MV-4-11 (cell line): ENCODE results near the gene FNDC11.
"Not testable (repeated sequence)": the region's sequence is repeated elsewhere in the genome, so short reads cannot be mapped to it uniquely, and the experiment has no call there.

Experiments used
- DNase-seq: peaks from one replicate; lab custom pipeline; 2025; lab: John Stamatoyannopoulos, UW

The FNDC11 gene

DNA sequence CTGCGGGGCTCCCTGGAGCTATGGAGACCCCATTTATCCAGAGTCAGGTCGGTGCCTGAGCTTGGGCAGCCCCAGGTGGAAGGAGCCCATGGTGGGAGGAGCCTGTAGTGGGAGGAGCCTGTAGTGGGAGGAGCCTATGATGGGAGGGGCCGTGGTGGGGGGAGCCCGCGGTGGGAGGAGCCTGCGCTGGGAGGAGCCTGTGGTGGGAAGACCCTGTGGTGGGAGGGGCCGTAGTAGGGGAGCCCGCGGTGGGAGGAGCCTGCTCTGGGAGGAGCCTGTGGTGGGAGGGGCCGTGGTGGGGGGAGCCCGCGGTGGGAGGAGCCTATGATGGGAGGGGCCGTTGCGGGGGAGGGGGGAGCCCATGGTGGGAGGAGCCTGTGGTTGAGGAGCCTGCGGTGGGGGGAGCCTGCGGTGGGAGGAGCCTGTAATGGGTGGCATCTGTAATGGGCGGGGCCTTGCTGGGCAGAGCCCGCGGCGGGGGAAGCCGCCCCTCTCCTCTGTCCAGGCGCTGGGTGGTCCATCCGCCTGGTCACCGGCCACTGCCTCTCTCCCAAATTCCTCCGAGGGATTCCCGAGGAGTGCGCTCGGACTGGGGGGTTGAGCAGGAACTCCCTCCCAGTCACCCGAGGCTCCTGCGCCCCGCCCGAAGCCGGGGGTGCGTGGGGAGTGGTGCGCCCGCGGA, 567 bp upstream of the FNDC11 start:
- DNase-seq, result peak; percentile 67

DNA sequence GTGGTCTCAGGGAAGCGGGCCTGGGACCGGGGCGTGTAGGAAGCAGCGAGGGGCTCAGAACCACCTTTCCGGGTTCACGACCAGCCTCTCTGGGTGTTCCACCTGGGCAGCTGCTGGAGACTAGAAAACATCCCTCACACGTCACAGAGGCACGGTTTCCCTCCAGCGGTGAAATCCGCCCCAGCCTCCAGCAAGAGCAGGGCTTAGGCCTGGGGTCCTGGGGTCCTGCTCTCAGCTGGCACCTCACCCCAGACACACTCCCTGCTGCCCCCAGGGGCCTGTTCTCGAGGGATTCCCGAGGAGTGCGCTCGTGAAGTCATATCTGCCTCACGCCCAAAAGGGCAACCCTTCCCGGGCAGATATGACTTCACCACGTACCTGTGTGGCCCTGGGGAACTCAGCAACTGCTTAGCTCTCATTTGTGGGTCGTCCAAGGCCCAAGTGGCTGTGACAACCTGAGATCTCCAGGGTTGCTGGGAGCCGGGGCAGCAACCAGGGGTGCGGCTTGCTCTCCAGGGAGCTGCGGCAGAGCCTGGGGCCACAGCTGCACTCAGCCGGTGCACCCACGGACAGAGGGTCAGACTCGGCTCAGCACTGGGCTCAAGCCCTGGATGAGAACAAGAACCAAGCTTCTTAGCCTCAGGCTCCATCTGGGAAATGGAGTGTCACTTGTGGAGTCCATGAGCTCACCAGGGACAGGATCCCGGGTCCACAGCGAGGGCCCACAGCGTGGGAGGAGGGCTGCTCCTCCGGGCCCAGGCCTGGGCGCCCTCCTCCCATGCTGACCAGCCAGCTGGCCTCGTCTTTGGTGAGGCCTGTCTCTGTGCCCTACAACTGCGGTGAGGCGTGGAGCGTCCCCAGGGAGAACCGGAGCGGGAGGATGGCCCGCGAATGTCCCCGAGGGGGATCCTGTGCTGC, 661 bp downstream of the FNDC11 start:
- no peak for DNase-seq

DNA sequence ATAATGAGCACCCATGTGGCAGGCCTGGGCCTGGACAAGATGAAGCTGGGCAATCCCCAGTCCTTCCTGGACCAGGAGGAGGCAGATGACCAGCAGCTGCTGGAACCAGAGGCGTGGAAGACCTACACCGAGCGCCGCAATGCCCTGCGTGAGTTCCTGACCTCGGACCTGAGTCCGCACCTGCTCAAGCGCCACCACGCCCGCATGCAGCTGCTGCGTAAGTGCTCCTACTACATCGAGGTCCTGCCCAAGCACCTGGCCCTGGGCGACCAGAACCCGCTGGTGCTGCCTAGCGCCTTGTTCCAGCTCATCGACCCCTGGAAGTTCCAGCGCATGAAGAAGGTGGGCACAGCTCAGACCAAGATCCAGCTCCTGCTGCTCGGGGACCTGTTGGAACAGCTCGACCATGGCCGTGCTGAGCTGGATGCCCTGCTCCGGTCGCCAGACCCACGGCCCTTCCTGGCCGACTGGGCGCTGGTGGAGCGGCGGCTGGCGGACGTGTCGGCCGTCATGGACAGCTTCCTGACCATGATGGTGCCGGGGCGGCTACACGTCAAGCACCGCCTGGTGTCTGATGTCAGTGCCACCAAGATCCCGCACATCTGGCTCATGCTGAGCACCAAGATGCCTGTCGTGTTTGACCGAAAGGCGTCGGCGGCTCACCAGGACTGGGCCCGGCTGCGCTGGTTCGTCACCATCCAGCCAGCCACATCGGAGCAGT, 1.9 kb downstream of the FNDC11 start:
- DNase-seq, result no peak

DNA sequence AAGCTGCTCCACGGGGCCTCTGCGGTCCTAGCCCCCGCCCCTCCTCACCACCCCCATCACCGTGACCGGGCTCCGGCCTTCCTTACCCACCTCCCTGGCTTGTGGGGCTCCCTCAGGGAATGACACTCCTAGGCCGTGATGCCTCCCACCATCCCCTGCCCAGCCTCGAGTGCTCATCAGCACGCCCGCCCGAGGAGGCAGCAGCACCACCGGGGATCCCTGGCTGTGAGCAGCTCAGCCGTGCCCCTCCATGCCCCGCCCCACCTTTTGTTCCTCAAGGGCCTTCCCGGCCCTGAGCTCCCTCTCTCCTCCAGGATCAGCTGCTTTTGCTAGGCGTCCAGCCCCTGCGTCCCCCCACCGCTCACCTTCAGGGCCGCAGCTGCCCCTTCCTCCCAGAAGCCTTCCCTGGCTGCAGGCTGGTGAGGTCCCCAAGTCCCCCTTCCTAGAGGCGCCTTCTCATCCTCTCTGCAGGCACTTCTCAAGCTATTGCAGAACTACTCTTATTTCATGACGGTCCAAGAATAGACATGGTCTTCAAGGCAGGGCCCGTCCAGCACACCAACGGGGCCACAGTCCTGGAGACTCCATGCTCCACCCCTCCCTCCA, 3.0 kb downstream of the FNDC11 start:
- DNase-seq, result no peak

DNA sequence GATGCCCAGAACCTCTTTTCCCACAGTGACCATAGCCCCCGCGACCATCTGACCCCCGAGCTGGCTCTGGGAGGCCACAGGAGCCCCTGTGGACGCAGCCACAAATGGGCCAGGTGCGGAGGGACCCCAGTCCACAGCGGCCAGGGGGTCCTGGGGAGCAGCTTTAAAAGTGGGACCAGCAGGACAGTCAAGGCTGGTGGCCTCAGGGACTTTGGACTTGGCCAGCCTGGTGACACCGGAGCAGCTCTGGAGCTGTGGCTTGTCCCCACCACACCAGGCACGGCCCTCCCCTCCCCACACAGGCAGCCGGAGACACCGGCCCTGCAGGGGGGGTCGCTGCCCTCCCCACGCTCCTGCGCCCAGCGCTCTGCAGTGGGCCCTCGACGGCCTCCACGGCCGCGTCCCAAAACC, 3.5 kb downstream of the FNDC11 start:
- no peak for DNase-seq

DNA sequence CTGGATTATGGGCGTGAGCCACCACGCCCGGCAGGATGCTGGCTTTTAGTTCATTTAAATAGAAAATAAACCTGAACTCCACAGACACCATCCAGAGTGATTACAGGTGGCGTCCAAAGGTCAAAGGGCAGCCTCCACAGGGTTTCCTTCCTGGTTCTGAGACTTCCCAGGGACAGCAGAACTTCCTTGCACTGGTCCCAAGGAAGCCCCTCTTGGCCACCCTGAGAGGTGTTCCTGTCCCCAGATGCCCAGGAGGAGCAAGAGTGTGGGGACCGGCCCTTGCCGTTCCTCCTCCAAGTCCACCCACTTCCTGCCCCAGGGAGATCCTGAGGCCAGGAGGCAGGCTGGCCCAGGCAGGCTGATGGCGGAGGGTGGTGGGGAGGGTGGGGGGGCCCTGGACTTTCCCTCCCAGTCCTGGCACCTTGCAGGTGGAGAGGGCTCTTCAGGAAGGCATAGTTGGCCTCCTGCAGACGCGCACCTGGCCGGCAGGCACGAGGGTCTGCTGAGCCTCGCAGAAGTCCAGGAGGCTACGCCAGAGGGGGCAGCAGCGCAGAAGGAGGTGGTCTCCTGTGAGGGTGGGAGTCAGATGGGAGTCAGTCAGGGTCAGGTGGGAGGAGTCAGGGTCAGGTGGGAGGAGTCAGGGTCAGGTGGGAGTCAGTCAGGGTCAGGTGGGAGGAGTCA, 5.0 kb downstream of the FNDC11 start:
- no peak for DNase-seq

DNA sequence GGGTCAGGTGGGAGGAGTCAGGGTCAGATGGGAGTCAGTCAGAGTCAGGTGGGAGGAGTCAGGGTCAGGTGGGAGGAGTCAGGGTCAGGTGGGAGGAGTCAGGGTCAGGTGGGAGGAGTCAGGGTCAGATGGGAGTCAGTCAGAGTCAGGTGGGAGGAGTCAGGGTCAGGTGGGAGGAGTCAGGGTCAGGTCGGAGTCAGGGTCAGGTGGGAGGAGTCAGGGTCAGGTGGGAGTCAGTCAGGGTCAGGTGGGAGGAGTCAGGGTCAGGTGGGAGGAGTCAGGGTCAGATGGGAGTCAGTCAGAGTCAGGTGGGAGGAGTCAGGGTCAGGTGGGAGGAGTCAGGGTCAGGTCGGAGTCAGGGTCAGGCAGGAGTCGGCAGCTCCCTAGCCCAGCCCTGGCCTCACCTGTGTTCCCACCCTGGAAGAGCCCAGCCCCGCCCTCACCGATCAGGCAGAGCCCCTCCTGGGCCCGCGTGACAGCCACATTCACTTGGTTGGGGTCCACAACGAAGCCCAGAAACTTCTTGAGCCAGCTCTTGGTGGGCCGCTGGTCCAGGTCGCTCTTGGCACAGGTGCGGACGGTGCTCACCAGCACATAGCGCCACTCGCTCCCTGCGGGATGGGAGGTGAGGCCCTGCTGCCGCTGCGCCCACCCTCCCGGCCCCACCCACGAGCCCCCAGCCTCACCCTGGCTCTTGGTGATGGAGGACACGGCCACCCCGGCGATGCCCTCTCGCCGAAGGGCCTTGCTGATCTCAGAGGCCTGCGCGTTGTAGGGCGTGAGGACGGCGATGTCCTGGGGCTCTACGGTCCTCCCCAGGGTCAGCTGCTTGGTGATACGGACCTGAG, 5.8 kb downstream of the FNDC11 start:
- DNase-seq, result not testable (repeated sequence)

DNA sequence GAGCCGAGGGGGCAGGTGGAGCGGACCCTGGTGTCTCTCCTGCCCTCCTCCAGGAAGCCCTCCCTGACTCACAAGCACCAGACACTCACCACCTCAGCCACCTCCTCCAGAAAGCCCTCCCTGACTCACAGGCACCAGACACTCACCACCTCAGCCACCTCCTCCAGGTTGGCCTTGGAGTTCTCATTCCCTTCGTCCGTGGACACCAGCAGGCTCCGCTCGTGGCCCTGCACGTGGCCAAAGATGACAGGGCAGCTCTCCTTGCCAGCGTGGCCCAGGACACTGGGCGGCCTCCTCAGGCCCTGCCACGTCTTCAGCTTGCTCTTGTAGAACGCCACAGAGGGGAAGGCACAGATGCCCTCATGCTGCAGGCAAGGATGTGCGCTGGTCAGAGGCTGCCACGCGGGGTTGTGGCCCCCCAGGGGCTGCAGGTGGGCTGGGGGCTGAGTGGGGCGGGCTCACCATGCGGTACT, 6.4 kb downstream of the FNDC11 start:
- DNase-seq, result no peak

DNA sequence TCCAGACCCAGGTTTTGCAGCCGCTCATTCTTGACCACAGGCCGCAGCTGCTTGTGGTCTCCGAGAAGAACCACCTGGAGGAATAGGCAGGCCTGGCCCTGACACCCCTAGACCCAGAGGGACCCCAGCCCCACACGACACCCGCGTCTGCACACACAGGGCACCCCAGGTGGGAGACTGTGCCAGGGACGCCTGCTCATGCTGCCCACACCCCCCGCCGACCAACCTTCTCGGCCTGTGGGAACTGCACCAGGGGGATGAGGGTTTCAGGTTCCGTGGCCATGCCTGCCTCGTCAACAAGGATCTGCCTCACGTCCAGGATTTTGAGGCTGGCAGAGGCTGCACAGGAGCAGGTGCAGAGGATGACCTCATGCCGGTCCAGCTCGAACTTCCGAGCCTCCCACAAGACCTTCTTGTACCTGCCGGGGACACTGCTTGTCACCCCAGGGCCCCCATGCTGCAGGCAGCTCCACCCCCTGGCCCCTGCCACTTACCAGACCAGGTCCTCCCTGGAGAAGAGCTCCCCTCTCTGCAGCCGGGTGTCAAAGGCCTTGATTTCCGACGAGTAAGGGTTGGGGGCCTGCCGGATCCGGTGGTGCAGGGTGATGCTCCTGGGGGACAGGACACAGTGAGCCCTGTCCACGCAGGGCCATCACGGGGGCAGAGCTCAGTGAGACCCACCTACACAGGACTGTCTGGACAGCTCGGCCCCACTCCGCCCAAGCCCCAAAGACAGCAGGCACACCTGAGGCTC, 7.1 kb downstream of the FNDC11 start:
- DNase-seq, result no peak

DNA sequence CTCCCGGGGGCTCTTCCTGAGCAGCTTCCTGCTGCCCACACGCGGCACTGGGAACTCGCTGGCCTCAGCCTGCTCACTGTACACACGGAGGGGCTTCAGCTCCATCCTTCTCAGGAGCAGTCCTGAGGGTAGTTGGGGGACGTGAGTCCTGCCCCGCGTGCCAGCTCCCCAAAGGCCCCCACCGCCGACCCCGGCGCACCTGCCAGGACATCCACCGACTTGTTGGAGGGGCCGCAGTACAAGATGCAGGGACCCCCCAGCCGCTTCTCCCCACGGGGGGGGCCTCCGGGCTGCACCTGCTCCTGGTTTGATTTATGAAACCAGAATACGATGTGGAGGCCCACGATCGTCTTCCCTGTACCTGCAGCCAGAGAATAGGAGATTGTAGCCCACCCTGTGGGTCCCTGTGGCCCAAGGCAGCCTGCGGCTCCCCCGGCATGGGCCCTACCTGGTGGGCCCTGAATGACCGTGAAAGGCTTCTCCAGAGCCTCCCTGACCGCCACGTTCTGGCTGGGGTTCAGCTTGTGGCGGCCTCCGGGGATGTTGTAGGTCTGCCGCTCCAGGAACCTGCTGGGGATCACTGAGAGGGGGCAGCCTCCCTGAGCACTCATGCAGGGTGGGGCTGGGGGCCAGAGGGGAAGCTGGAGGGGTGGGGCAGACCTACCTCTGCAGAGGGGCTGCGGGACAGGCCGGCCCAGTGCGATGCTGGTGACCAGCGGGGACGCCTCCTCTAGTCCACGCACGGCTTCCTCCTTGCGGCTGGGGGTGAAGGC, 7.9 kb downstream of the FNDC11 start:
- no peak for DNase-seq

DNA sequence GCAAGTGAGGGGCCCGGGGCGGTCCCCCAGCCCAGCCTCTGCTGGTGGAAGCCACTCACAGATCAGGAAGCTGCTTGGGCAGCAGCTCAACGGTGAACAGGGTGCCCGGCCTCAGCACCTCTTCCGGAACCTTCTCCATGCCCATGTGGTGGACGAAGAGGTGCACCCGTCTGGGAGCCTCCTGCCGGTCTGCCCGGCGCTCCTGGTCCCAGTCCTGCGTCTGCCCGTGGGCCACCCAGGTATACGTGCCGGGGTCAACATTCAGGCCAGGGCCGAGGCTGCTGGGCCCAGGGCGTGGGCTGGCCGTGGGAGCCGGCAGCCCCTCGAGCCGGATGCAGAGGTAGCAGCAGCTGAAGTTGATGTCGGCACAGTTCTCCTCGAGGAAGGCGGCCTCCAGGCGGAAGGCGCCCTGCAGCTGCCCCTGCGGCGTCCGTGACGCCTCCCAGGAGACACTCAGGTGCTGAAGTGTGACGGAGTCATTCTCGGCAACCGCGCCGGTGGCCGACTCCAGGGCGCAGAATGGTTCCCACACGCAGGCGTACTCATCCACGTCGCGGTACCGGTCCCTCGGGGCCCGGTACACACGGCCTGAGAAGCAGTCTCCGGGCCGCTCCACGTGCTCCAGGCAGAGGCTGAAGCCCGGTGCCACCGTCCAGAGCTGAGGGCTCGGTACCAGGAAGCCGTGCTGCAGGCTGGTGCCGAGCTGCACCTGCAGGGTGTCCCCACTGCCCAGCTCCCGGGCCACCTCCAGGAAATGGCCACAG, 8.7 kb downstream of the FNDC11 start:
- DNase-seq, result no peak

DNA sequence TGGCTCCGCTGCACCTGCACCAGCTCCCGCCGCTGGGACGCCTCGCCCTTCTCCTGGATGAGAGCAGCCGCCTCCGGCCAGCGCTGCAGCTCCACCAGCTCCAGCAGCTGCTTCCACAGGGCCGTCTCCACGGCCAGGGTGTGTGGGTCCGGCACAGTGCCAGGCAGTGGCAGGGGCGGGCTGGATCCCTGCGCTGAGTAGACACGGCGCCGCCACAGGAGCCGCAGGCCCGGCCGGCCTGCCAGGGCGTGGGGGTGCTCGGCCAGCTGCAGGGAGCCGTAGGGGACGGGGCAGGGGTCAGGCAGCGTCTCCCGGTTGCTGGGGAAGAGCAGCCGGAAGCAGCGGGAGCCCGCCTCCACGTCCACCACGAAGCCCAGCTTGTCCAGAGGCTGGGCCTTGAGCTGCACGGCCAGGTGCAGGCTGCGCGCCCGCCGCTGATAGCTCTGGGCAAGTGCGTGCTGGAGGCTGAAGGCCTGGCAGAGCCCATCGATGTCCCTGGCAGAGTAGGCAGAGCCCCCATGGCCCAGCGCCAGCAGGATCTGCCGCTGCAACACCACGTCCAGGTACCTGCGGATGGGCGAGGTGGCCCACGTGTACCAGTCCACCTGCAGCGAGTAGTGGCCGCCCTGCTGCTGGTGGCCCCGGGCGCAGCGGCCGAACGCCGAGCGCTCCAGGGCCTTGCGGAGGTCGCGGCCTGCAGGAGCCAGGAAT, 9.4 kb downstream of the FNDC11 start:
- no peak for DNase-seq

DNA sequence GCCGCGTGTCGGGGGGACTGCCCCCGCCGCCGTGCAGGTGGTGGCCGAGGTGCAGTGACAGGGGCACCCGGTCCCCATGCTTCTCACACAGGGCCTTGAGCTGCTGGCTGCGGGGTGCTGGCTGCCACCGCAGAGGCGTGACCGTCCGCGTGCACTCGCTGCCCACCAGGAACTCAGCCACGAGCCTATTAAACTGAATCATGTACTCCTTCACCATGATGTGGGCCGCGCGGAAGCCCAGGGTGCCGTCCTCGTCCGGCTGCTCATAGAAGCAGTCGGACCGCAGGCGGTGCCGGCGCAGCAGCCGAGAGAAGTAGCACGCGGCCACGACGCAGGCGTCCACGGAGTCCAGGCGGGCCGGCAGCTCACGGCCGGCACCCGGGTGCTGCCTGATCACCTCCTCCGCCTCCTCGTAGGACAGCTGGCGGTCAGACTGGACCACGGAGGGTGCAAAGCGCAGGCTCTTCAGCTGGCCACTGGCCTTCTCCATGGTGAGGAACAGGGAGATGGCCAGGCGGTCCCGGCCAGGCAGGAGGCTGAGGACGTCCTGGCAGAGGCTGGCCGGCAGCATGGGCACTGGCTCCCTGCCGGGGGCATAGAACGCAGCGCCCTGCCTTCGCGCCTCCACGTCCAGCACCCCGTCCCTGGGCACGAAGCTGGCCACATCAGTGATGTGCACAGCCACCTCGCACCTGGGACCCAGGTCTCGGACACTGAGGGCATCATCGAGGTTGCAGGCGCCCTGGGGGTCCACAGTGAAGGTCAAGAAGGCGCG, 10.3 kb downstream of the FNDC11 start:
- DNase-seq, result no peak

DNA sequence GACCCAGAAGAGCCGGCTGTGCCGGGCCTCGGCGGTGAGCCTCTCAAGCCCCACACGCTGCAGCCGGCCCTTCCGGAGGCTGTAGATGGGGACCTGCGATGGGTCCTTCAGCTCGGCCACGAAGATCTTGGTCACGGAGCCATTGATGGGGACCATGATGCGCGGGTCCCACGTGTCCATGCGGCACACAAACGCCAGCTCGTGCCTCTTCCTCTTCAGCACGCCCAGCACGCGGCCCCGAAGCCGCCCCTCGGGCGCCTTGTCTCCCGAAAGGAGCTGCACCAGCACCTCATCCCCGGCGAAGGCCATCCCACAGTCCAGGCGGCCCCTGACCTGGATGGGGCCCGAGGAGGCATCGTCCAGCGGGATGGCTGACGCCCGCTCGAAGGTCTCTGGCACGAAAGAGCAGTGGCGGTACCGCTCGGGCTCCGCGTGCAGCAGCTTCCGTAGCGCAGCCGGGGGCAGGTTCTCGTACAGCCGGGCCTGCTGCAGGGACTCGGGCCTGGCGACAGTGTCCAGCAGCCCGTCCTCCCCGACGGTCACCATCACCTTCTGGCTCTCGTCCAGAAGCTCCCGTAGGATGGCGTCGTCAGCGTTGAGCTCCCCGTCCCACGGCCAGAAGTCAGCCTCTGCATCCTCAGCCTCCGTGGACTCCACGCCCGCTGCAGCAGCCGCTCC, 11.2 kb downstream of the FNDC11 start:
- DNase-seq, result no peak

DNA sequence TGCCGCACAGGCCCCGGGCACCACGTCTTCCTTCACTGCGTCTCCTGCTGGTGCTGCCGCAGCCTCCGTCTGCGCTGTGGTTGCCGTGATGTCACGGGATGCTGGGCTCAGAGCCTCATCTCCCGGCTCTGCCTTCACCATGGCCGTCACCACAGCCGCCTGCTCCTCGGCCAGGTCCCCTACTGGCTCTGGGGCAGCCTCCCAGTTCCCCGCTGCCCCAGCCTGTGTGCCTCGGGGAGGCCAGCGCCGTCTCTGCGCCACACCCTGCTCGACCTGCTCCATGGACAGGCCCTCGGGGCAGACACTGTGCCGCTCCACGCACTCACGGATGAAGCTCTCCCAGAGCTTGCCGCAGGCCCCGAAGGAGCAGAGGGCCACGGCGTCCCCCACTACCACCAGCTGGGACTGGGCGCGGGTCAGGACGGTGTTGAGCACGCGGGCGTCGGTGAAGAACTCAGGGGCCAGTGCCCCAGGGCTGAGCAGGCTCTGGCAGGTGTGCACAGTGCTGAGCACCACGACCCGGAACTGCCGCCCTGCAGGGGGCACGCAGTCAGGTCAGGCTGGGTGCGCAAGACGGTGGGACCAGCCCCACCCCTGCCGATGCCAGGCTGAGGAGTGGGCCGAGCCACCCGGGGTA, 11.9 kb downstream of the FNDC11 start:
- DNase-seq, result no peak
